B cell (primary cell): ENCODE measurements around the gene CACNA2D3. TPM values are rescaled to one million over a fixed set of nuclear protein-coding genes. Genes with fewer than 3 reads are reported as not detected.

Experiments used
- ATAC-seq: fragments of 200-7000 bp; cut with Tn5 transposase; one replicate; pipeline ENCODE4 v1.10.0; 2021; ENCODE audit warnings: low read depth, mild to moderate bottlenecking, moderate number of reproducible peaks, moderate library complexity
- CTCF ChIA-PET: fragments of 350-600 bp; sonication (Branson Sonifier 250); formaldehyde crosslinking; loops from one replicate; lab custom pipeline; 2021; ENCODE audit warnings: antibody characterized with exemption, inconsistent platforms; lab: Charles Lee
- POLR2A ChIA-PET: fragments of 350-600 bp; sonication (Branson Sonifier 250); formaldehyde crosslinking; loops from one replicate; lab custom pipeline; 2021; ENCODE audit warnings: antibody characterized with exemption; lab: Charles Lee
- DNase-seq: peaks from one replicate; pipeline ENCODE4 v3.0.0; 2013
- H2AFZ ChIP-seq: 2 replicates; pipeline ENCODE4 v1.6.1; 2012; ENCODE audit warnings: mild to moderate bottlenecking, low read depth, low read length; ENCODE audit not compliant: insufficient read depth, poor library complexity, severe bottlenecking
- H3K27ac ChIP-seq, 2 donors: 1 replicate in 1 of 2; 2 replicates in 1 of 2; pipeline ENCODE4 v1.5.1; 2012 to 2013; ENCODE audit warnings: low read length in 2 of 2, mild to moderate bottlenecking in 2 of 2, moderate library complexity in 1 of 2
- H3K27me3 ChIP-seq, 4 experiments: fragments of 200-600 bp in 1 of 4; sonication (generic) in 1 of 4; replicated peaks in 1 of 4; 1 replicate in 2 of 4; 2 replicates in 2 of 4; pipeline versions ENCODE4 v1.6.1 to v1.7.0; 2013 to 2016; ENCODE audit warnings: low read length in 3 of 4, mild to moderate bottlenecking in 2 of 4, mixed read lengths in 1 of 4, moderate library complexity in 1 of 4; ENCODE audit not compliant: insufficient read depth in 4 of 4, control insufficient read depth in 3 of 4; ENCODE audit errors: control extremely low read depth in 1 of 4
- H3K36me3 ChIP-seq, 2 experiments: replicated peaks in 1 of 2; 1 replicate in 1 of 2; 2 replicates in 1 of 2; pipeline versions ENCODE4 v1.6.1 to v1.7.1; 2013; ENCODE audit warnings: low read length in 1 of 2; ENCODE audit not compliant: insufficient read depth in 2 of 2, control insufficient read depth in 1 of 2; ENCODE audit errors: control extremely low read depth in 1 of 2, extremely low read depth in 1 of 2
- H3K4me1 ChIP-seq, 2 donors: fragments of 200-600 bp in 1 of 2; sonication (generic) in 1 of 2; 1 replicate in 1 of 2; 2 replicates in 1 of 2; pipeline versions ENCODE4 v1.5.1 to v1.6.1; 2013 to 2017; ENCODE audit warnings: low read length in 2 of 2; ENCODE audit not compliant: control insufficient read depth in 2 of 2, insufficient read depth in 2 of 2
- H3K4me2 ChIP-seq: replicated peaks from 2 replicates; pipeline ENCODE3; 2012; ENCODE audit warnings: mild to moderate bottlenecking, low read depth, low read length; ENCODE audit not compliant: poor library complexity, severe bottlenecking
- H3K4me3 ChIP-seq, 5 experiments: fragments of 200-600 bp in 1 of 5; sonication (generic) in 1 of 5; 1 replicate in 3 of 5; 2 replicates in 2 of 5; pipeline versions ENCODE4 v1.5.1 to v1.7.0; 2011 to 2016; ENCODE audit warnings: low read length in 4 of 5, mild to moderate bottlenecking in 4 of 5, low read depth in 2 of 5, control low read depth in 1 of 5, moderate library complexity in 1 of 5; ENCODE audit not compliant: insufficient read depth in 1 of 5; ENCODE audit errors: control extremely low read depth in 1 of 5, extremely low read depth in 1 of 5
- H3K79me2 ChIP-seq: fragments of 200-600 bp; sonication (generic); one replicate; pipeline ENCODE4 v1.6.0; 2016; ENCODE audit warnings: low read length; ENCODE audit not compliant: control insufficient read depth, insufficient read depth
- H3K9ac ChIP-seq: fragments of 200-600 bp; sonication (generic); 2 replicates; pipeline ENCODE4 v1.6.1; 2017; ENCODE audit warnings: mild to moderate bottlenecking, low read length, moderate library complexity
- H3K9me3 ChIP-seq, 3 donors: one replicate each; pipeline versions ENCODE4 v1.6.1 to v1.7.1; 2013; ENCODE audit warnings: low read length in 2 of 3; ENCODE audit not compliant: control insufficient read depth in 2 of 3, insufficient read depth in 1 of 3; ENCODE audit errors: control extremely low read depth in 1 of 3
- H4K20me1 ChIP-seq: 2 replicates; pipeline ENCODE4 v1.6.0; 2012; ENCODE audit warnings: mild to moderate bottlenecking, low read length; ENCODE audit not compliant: insufficient read depth, control insufficient read depth, poor library complexity, severe bottlenecking
- H3K27ac Mint-ChIP-seq: one replicate; pipeline ENCODE4 v1.8.0; 2021; ENCODE audit warnings: mixed read lengths
- H3K27me3 Mint-ChIP-seq: one replicate; pipeline ENCODE4 v1.8.0; 2021; ENCODE audit warnings: mixed read lengths
- H3K4me1 Mint-ChIP-seq: one replicate; pipeline ENCODE4 v1.8.0; 2021; ENCODE audit warnings: mixed read lengths
- H3K4me3 Mint-ChIP-seq: one replicate; pipeline ENCODE4 v1.8.0; 2021; ENCODE audit warnings: mixed read lengths
- H3K9me3 Mint-ChIP-seq: one replicate; pipeline ENCODE4 v1.8.0; 2022; ENCODE audit warnings: mixed read lengths; ENCODE audit not compliant: insufficient read depth
- EZH2 ChIP-seq: IDR thresholded peaks from 2 replicates; pipeline ENCODE4 v1.6.1; 2012; ENCODE audit warnings: borderline replicate concordance, low read depth, mild to moderate bottlenecking, moderate library complexity, low read length; ENCODE audit not compliant: insufficient read depth, poor library complexity, severe bottlenecking
- WGBS: methylation state at CpG from one replicate; pipeline ENCODE4 v1.1.5; 2013; ENCODE audit warnings: missing lambda C conversion rate; ENCODE audit not compliant: insufficient coverage; 5-methylcytosine and 5-hydroxymethylcytosine counted together
- intact Hi-C: fragments of 100-400 bp; cut with micrococcal nuclease; formaldehyde crosslinking; loops from one replicate; pipeline ENCODE4 v1.10.0; 2022
- polyA plus RNA-seq: library from polyadenylated mRNA; depleted of rRNA; stranded (reverse); fragments of >200 nt; gene quantifications from 2 replicates; pipeline ENCODE4 v1.2.3, GENCODE V29; 2012
- total RNA-seq, 2 donors: library from RNA; stranded (reverse); fragments of 120-200 nt in 1 of 2; gene quantifications; 1 replicate in 1 of 2; 2 replicates in 1 of 2; pipeline versions ENCODE4 v1.2.3 to v1.2.4, GENCODE V29; 2013 to 2022
- TF ChIP-seq, protein P1 (sequence below): fragments of 200-600 bp; IDR thresholded peaks from one replicate; pipeline ENCODE4 v1.8.0; 2022; ENCODE audit warnings: antibody characterized with exemption, mild to moderate bottlenecking

The CACNA2D3 gene
- total and polyA plus RNA-seq, 2 donors (not counting 1 experiment from before 2014, with no cell fraction given): not detected

GRCh38 chr3:54905920-54906319 is 783.6 kb downstream of the CACNA2D3 start:
- H3K9me3 ChIP-seq: no peaks in the 10 kb centered on the region
- no peaks in the 10 kb centered on the region for H4K20me1 ChIP-seq
- H3K79me2 ChIP-seq: no peaks in the 10 kb centered on the region
- TF ChIP-seq, protein P1, sequence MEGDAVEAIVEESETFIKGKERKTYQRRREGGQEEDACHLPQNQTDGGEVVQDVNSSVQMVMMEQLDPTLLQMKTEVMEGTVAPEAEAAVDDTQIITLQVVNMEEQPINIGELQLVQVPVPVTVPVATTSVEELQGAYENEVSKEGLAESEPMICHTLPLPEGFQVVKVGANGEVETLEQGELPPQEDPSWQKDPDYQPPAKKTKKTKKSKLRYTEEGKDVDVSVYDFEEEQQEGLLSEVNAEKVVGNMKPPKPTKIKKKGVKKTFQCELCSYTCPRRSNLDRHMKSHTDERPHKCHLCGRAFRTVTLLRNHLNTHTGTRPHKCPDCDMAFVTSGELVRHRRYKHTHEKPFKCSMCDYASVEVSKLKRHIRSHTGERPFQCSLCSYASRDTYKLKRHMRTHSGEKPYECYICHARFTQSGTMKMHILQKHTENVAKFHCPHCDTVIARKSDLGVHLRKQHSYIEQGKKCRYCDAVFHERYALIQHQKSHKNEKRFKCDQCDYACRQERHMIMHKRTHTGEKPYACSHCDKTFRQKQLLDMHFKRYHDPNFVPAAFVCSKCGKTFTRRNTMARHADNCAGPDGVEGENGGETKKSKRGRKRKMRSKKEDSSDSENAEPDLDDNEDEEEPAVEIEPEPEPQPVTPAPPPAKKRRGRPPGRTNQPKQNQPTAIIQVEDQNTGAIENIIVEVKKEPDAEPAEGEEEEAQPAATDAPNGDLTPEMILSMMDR: no peak
- no peak for TF ChIP-seq EZH2
- intact Hi-C loops: no loop called here
- H3K4me1 Mint-ChIP-seq: no peaks in the 10 kb centered on the region
- no peak overlapping the region for H3K4me2 ChIP-seq
- H3K9me3 Mint-ChIP-seq: no peaks in the 10 kb centered on the region
- no peak overlapping the region for H3K4me3 Mint-ChIP-seq
- H3K4me3 ChIP-seq: no peak overlapping the region
- ChIA-PET CTCF (no interaction called here), POLR2A (no interaction called here)
- ATAC-seq: no peak
- no peak overlapping the region for H3K9ac ChIP-seq
- no peak overlapping the region for H3K27ac Mint-ChIP-seq
- no peaks in the 10 kb centered on the region for H3K27me3 Mint-ChIP-seq
- no peak overlapping the region for H2AFZ ChIP-seq
- no peaks in the 10 kb centered on the region for H3K36me3 ChIP-seq
- no peaks in the 10 kb centered on the region for H3K4me1 ChIP-seq
- WGBS: 73% methylated on average over 2 of the region's 3 CpGs
- H3K27me3 ChIP-seq: no peaks in the 10 kb centered on the region
- no peak overlapping the region for H3K27ac ChIP-seq
- DNase-seq: no peak

DNA sequence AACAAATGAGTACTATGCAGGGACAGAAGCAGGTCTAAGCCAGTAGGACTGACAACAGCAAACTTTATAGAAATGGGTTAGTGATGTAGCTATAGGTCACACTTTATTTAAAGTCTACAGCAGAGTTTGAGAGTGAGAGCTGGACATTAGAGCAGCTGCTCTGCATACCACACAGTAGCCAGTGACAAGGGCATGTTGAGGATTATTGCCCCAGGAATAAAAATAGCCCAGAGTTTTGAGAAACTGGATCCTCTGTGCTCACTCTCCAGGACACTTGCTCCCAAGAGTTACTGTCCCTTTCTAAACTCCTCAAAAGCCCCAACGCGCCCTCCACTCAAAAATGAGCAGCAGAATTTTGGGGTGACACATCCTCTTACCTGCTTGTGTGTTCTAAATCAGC is 784.4 kb downstream of the CACNA2D3 start:
- no peaks in the 10 kb centered on the region for H3K4me1 ChIP-seq
- H3K9me3 ChIP-seq: no peaks in the 10 kb centered on the region
- H3K27me3 Mint-ChIP-seq: no peaks in the 10 kb centered on the region
- H3K36me3 ChIP-seq: no peaks in the 10 kb centered on the region
- CTCF ChIA-PET: no interaction called here
- H3K4me2 ChIP-seq: no peak overlapping the region
- H3K27me3 ChIP-seq: no peaks in the 10 kb centered on the region
- ATAC-seq (no peak), DNase-seq (no peak)
- H3K9me3 Mint-ChIP-seq: no peaks in the 10 kb centered on the region
- no peak overlapping the region for H3K27ac ChIP-seq
- no peak overlapping the region for H3K27ac Mint-ChIP-seq
- H3K4me3 Mint-ChIP-seq: no peak overlapping the region
- POLR2A ChIA-PET: no interaction called here
- no peaks in the 10 kb centered on the region for H3K79me2 ChIP-seq
- 60% methylated on average over 1 of the region's 2 CpGs for WGBS
- H3K4me3 ChIP-seq: no peak overlapping the region
- intact Hi-C loops: no loop called here
- H3K9ac ChIP-seq: no peak overlapping the region
- no peak for TF ChIP-seq EZH2
- TF ChIP-seq, protein P1: no peak
- no peaks in the 10 kb centered on the region for H4K20me1 ChIP-seq
- H2AFZ ChIP-seq: no peak overlapping the region
- no peaks in the 10 kb centered on the region for H3K4me1 Mint-ChIP-seq
